Fibroblast of the conjunctiva (primary cell): Measurements from ENCODE around the gene PITPNM3.

Source experiments
- DNase-seq: peaks from one replicate; pipeline ENCODE4 v3.0.0-alpha.2; 2010; ENCODE audit warnings: low read depth

Gene PITPNM3

DNA sequence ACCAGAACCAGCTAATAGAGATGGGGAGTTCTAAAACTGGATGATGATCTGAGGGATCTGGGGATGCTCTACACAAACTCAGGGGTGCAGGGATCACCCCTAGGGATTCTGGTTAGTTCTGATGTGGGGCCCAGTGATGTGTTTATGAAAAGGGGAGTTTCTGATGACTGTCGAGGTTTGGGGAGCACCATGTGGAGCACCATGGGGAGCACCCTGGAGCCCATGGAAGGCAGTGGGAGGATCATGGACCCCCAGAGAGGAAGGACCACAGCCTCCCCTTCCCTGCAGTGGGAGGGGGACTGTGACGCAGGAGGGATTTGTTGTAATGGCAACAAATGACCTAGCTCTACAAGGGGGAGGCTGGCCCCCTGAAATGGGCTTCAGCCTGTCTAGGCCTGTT is 93.7 kb downstream of the PITPNM3 start:
- DNase-seq: no peak

DNA sequence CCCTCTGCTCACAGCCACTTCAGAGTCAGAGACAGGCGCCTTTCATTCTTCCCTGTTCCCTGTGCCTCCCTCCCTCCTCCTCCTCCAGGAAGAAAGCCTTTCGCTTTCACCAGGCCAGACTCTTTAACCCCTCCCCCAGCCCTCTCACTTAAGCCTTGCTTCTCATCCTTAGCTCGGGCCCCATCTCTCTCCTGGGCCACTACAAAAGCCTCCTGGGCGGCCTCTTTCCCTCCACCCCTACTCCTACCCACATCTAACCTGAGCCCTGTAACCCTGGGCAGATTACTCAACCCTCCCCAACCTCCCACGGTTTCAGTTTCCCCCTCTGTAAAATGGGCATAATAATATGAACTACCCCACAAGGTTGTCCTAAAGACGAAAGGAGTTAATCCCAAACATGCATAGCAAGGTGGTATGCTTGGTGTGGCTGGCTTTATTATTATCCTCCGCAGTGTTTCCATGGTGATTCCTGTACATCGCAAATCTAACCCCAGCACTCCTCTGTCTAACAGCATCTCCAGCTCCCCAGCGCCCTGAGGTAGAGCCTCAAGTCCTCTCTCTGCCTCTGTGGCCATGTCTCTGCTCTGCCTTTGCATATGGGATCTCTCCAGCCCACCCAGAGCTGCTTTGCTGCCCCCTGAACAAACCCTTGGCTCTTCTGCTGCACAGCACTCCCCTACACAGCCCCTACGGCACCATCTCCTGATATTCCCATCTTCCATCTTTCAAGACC is 94.4 kb downstream of the PITPNM3 start:
- DNase-seq: no peak

DNA sequence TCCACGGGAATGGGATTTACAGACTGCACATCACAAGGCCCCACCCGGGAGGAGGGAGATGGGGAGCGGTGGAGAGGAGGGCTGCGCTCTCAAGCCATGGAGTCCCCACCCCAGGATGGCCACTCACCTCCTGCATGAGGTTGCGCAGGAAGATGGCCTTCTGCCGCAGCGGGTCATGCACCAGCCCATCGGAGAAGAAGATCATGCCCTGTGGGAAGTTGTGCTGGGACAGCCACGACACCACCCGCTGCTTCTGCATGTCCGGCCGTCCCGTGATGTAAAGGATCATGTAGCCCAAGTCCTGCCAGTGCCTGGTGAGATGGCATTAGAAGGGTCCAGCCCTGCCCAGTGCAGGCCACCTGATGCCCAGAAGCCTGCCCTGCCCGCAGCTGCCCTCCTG is 95.1 kb downstream of the PITPNM3 start:
- DNase-seq: no peak

DNA sequence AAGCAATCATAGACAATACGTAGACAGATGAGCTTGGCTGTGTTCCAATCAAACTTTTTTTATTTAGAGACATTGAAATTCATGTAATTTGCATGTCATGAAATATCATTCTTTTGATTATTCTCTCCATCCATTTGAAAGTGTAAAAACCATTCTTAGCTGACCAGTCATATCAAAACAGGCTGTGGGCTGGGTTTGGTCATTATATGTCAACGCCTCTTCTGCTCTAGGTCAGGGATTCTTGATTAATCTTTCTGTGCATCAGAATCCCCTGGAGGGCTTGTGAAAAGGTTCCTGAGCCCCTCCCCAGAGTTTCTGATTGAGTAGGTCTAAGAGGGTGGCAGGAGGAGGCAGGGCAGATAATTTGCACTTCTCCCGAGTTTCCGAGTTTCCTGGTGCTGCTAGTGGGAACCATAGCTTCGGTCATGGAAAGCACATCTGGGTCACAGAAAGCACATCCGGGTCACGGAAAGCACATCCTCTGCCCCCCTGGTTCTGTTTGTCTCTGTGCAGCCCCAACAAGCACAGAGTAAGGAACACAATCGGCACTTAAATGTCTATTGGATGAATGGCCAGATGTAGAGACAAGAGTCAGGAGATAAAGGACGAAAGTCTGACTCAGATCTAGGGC is 95.7 kb downstream of the PITPNM3 start:
- DNase-seq: no peak

DNA sequence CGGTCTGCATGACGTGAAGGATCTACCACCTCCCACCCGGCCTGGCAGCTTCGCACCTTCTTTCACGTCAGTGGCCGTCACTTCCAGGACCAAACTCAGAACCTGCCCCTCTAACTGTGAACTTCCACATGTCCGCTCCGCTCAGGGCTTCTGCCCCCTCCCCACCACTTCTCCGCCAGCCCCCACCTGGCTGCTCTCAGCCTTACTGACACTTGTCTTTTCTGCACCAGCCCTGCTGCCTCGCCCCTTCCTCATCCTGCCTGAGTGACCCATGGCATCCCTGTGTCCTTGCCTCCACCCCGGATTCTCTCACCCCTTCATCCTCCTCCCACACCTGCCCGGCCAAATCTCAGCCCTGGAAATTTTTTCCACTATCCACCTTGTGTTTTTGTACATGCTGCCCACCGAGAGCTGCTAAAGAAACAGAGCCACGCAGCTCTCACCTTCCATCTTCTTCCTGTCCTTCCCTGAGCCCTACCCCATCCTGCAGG is 97.8 kb downstream of the PITPNM3 start:
- no peak for DNase-seq

DNA sequence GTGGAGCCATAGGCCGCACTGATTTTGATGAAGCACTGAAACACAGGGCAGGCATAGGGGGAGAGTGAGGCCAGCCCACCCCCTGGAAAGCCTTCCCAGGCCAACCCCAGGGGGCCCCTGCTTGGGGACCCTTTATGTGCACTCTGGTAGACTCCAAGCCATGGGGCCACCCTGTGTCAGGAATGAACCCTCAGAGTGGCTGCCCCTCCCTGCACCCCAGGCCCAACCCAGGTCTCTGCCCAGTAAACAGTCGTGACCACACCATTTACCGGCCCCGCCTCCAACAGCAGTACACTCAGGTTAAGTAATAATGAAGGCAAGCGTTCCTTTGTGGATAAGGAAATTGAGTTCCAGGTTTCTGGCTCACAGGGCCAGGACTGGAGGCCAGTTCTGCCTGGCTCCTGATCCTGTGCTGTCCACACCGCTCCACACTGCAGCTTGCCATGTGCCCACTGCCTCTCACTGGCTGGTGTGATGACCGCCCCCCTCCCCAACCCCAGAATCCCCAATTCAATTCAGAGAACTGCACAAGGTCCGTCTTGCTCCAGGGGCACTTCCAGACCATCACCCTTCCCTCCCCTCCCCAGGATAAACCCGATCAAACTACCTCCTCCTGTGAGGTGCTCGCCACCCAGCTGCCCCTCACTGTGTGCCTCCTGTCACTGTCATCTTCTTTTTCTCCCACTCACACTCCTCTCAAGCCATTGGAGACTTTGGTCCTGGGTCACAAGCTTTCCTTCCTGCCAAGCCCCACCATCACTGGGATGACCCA is 98.5 kb downstream of the PITPNM3 start:
- no peak for DNase-seq

DNA sequence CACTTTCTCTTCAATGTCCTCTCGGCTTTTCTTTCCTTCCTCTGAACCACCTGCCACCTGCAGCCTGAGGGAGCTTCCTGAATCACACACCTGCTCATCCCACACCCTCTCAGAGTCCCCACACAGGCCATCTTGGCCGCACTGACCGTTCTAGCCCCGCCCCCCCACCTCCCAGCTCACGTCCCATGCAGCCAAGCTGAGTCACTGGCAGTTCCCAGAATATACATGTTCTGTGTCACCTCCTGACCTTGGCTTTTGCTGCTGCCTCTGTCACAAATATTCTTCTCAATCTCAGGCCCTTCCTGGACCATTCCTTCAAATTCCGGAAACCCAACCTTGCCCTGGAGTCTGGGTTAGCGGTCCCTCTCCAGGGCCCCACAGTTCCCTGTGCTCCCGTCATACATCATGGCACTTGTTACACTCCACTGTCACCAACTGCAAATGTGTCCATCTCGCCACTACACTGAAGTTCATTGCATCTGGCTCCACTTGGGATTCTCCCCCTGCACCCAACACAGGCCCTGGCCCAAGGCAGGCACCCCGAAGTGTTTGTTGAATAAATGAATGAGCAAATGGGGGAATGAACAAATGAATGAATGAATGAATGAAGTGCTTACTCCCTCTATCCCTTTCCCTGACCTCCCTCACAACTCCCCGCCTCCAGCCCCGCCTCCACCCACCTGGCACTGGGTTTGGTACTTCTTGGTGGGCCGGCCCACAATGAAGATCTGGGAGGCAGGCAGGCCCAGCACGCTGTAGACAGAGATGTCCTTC is 99.3 kb downstream of the PITPNM3 start:
- DNase-seq: no peak

DNA sequence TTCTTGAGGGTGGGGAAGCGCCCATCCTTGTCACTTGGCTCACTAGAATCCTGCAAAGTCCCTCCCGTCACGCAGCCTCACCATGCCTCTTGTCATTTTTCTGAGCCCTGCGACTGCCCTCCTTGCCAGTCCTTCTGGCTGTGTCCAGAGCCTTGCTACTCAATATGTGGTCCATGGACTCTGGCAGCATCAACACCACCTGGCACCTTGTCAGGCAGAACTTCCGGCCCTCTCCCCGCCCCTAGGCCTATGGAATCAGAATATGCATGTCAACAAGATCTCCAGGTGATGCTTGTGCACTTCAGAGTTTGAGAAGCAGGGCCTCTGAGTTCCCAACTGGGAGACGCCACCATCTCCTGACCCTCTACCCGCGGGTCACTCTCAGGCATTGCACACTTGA is 100.0 kb downstream of the PITPNM3 start:
- DNase-seq: no peak

DNA sequence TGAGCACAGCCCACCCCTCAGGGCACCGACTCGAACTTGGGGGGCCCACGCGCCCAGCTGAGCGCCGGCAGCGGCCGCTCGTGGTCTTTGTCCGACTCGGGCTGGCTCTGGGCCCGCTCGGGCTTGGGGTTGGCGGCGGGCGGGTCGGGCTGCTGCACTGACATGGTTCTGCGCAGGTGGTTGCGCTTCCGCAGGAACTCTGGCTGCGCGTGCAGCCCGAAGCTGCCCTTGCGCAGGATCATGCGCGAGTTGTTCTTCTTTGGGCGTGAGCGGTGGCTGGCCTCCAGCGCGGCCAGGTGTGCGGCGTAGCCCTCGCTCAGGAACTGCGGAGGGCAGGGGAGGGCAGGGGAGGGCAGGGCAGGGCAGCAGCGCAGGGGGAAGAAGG is 101.0 kb downstream of the PITPNM3 start:
- no peak for DNase-seq

DNA sequence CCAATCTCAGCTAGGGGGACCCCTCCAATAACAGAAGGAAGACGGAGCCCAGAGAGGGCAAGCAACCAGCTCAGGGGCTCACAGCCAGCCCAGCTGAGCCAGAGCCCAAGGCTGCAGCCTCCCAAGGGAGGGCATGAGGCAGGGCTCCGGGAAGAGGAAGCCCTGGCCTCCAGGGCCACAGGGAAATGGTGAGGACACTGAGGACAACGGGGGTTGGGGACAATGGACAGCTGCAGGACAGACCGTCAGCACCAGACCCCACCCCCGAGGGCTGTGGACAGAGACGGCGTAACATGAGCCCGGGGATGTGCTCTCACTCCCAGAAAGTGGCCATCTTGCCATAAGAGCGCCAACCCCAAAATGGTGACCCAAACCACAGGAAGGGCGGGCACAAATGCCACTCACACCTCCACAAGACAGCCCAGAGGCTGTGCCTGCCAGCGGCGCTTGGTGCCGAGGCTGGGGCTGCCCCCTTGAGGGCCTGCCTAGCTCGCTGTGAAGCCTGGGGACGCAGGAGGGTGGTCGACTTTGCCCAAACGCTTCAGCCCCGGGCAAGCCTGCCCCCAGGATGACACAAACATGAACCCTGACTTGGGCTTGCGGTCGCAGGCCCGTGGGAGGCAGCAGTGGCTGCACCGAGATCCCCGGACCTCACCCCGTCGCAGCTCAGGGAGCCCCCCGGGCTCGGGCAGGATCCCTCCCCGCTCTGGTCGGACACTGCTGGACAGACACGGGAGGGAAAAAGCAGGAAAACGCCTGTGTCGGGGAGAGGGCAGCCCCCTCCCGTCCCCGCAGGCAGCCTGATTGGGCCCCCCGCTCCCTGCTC is 101.6 kb downstream of the PITPNM3 start:
- DNase-seq: no peak

DNA sequence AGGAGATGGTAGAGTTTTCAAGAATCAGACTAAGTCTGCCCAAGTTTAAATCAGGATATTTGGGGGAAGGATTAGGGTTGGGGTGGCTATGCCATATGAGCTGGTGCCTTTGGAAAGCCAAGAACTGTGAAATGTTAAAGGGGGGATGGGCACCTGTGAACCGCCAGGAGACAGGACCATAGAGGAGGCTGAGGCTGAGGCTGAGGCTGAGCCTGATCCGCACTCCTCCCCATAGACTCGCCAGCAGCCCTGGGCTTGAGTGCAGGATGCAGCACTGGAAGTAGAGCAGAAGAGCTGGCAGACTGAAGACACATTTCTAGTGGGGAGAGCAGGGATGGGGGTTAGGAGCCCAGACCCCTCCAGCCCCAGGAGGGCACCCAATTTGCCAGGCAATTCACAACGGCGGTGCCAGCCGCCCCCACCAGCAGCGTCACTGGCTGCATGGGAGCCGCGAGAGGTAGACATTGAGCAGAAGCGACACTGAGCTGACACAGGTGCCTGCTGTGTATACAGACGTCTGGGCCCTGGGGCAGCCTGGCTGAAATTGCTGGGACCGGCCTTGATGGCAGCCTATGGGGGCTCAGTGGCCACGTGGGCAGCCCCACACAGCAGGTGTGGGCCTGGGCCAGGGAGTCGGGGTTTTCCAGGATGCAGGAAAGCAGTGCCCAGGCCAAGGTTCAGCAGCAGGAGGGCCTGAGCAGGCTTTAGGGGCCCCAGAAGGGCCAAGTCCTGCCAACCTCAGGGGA is 102.9 kb downstream of the PITPNM3 start:
- DNase-seq: no peak

DNA sequence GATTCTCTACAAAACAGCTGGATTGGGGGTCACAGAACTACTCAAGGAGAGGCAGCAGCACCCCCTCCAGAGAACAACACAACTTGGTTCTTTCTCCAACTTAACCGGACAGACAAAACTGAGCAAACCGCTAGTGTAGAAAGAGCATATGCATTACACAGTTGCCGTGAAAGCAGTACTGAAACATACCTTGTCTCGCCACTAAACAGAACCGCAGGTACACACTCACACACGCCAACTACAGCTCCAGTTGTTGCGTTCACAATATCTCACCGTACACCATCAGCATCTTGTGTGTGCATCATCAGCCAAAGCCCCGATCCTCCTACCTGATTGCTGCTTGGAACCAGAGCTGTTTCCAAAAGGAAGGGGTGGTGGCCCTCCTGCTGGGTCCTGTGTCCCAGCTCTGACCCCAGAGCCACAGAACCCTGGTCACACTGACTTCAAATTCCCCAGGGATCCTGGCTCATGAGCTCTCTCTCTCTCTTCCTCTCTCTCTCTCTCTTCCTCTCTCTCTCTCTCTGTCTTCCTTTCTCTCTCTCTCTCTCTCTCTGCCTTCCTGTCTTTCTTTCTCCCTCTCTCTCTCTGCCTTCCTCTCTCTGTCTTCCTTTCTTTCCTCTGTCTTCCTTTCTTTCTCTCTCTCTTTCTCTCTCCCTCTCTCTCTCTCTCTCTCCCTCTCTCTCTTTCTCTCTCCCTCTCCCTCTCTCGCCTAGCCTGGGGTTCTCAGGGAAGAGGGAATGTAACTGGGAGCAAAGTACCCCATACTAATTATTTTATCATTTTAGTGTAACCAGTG is 103.7 kb downstream of the PITPNM3 start:
- DNase-seq: no peak

DNA sequence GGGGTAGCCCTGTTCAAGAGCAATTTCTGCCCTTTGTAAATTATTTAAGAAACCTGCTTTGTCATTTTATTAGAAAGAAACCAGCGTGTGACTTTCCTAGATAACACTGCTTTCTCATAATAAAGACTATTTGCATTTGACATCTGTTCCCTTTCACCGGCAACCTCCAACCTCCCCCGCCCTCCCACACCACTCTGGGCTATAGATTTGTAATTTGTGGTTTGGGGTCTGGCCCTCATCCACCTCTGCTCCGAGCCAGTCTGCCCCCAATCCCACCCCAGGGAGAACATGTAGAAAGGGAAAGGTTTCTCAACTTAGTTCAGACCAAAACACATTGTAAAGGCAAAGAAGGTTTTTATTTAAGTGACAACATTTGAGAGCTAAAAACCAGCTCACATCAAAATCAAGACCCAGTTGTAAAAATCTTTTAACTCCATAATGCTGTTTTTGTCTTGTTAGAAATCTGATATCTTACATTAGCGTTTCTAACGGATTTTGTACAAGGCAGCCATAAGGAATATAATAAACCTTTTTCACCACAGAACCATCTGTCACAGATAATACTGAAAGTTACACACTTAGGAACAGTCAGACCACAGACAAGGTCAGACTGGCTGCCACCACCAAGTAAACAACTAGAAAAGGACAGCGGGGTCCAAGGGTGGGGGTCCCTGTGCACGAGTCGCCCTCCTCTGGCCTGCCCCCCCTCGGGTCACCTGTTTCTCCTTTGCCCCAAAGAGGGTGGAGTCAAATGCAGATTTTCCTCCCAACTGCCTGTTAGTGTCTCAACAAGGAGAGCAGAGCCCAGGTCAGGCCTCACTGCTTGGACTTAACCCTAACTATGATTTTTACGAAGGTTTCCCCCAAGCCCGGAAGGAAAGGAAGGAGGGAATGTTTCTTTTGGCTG is 105.2 kb downstream of the PITPNM3 start:
- no peak for DNase-seq

DNA sequence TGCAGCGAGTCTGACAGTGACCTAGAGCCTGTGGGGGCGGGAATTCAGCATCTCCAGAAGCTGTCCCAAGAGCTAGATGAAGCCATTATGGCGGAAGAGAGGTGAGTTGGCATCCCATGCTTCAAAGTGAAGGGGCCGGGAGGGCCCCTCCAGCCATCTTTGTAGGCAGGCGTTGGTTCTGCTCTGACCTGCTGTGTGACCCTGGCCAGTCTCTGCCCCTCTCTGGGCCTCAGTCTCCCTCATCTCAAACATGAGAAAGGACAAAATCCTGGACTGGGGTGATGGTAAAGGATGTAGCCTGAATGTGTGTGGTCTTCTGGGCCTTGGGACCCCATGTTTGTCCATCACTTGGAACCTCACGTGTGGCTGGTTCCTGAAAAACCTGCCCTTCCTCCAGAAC is 107.0 kb downstream of the PITPNM3 start:
- no peak for DNase-seq

DNA sequence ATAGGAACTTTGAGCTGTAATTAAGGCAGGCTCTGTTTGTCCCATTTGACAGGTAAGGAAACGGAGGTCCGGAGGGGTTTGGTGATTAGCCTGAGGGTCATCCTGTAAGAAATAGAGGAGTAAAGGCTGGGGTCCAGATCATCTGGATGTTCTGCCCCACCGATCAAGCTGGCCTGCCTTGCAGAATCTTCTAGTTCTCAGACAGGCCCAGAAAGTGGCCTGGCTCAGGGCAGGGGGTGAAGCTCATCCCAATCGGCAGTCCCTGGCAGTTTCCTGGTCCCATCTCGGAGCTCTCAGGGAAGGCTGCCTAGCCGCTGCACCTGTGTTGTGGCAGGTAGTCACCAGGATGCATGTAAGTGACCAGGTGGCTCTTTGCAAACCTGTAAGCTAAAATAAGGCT is 107.9 kb downstream of the PITPNM3 start:
- no peak for DNase-seq

DNA sequence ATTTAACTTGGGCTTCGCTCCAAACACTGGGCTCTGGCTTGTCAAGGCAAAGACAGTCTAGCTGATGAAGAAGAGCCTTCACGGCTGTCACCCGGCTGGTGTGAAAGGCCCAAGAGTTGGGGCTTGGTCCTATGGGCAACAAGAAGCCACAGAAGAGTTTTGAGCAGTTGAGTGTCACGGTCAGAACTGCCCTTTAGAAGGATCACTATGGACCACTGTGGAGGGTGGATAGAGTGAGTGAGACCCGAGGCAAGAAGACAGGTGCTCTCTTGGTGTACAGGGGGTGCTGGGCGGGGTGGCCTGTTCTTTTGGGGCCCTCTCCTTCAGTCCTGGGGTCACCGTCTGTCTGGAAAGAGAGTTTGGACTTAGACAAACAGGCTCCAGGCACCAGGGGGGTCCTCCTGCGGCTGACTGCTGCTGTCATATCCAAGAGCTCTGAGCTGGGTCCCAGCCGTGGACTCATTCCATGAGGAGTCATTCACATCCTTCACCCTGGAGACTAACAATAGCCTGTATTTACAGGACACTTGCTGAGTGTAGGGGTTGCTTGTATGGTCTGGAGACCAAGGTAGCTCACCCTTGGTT is 109.7 kb downstream of the PITPNM3 start:
- no peak for DNase-seq

DNA sequence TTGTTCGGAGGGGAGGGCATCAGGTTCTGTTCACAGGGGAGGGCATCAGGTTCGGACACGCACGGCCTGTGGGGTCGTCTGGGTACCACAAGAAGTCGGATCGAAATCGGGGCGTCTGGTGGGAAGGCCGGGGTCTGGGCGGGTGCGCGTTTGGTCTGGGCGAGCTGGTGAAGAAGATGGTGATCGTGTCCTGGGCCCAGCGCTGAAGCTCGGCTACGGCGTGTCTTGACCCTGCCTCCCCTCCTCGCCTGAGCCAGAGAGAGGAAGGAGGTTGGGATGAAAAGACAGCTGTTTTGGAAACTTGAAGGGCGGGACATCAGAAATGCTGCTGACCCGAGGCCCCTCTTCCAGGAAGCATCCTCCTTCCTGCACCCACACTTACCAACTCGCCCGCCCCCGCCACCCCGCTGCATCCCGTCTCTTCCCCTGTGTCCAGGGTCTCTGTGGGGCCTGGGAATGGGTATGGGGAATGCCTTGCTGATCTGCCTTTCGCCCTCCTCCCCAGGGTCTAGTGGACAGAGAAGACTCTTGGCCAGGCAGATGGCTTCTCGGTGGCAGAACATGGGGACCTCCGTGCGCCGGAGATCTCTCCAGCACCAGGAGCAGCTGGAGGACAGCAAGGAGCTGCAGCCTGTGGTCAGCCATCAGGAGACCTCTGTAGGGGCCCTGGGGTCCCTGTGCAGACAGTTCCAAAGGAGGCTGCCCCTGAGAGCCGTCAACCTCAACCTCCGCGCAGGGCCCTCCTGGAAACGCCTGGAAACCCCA is 111.6 kb downstream of the PITPNM3 start:
- no peak for DNase-seq
